ENCODE data around the gene MRC2. TPM values are rescaled to one million over a fixed set of nuclear protein-coding genes. Genes with fewer than 3 reads are reported as not detected.

MRC2 gene
- total RNA-seq, 1 donor from 2014 or later = 45.9 TPM

- peaks cover 3% of the 10 kb centered on the region for H3K36me3 ChIP-seq (ENCODE audit: control insufficient read depth, insufficient read depth, low read length)
- TF ChIP-seq, protein P1, sequence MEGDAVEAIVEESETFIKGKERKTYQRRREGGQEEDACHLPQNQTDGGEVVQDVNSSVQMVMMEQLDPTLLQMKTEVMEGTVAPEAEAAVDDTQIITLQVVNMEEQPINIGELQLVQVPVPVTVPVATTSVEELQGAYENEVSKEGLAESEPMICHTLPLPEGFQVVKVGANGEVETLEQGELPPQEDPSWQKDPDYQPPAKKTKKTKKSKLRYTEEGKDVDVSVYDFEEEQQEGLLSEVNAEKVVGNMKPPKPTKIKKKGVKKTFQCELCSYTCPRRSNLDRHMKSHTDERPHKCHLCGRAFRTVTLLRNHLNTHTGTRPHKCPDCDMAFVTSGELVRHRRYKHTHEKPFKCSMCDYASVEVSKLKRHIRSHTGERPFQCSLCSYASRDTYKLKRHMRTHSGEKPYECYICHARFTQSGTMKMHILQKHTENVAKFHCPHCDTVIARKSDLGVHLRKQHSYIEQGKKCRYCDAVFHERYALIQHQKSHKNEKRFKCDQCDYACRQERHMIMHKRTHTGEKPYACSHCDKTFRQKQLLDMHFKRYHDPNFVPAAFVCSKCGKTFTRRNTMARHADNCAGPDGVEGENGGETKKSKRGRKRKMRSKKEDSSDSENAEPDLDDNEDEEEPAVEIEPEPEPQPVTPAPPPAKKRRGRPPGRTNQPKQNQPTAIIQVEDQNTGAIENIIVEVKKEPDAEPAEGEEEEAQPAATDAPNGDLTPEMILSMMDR (IDR thresholded peaks at IDR 0.05; ENCODE audit: insufficient read depth, low read length, poor library complexity, severe bottlenecking) = no peak
- no peak for DNase-seq (ENCODE audit: low read depth)
These were observed 45.5 kb downstream of the MRC2 start for GRCh38 chr17:62672957-62673356.

GRCh38 chr17:62673614-62674362 lies 46.3 kb downstream of the MRC2 start:
- no peak overlapping the region for H3K4me3 ChIP-seq (ENCODE audit: low read depth, low read length)
- TF ChIP-seq, protein P1 (IDR thresholded peaks at IDR 0.05; ENCODE audit: insufficient read depth, low read length, poor library complexity, severe bottlenecking) = no peak
- no peaks in the 10 kb centered on the region for H3K27me3 ChIP-seq (ENCODE audit: control insufficient read depth, insufficient read depth, low read length)
- peaks cover 3% of the 10 kb centered on the region for H3K36me3 ChIP-seq (ENCODE audit: control insufficient read depth, insufficient read depth, low read length)
- no peak for DNase-seq (ENCODE audit: low read depth)

More at GRCh38 chr17:62672957-62673356, 45.5 kb downstream of the MRC2 start:
- Histone ChIP-seq H3K27me3 (ENCODE audit: control insufficient read depth, insufficient read depth, low read length) (no peaks in the 10 kb centered on the region), H3K4me3 (ENCODE audit: low read depth, low read length) (no peak overlapping the region)

- TF ChIP-seq, protein P1 (IDR thresholded peaks at IDR 0.05; ENCODE audit: insufficient read depth, low read length, poor library complexity, severe bottlenecking) = no peak
- Histone ChIP-seq H3K4me3 (ENCODE audit: low read depth, low read length) (no peak overlapping the region), H3K27me3 (ENCODE audit: control insufficient read depth, insufficient read depth, low read length) (no peaks in the 10 kb centered on the region), H3K36me3 (ENCODE audit: control insufficient read depth, insufficient read depth, low read length) (peaks cover 3% of the 10 kb centered on the region)
- DNase-seq (ENCODE audit: low read depth) = no peak
These were observed 46.9 kb downstream of the MRC2 start for GRCh38 chr17:62674363-62674739.

DNA sequence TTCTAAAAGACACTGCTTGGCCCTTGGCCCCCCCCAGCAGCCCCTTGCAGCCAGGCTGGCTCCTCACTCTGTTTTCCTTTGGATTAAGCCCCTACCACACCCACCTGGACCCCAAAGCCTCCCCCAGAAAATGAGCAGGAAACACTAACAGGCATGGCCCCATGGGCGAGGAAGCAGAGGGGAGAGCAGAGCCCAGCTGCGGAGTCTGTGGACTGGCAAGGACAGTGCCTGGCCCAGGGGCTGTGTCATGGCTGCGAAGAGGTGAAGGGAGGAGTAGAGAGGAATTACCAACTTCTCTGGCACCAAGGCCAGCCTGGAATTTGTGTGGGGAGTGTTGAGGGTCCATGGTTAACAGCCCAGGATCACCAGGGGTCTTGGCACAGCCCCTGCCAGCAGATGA lies 47.4 kb downstream of the MRC2 start:
- Histone ChIP-seq H3K4me3 (ENCODE audit: low read depth, low read length) (no peak overlapping the region), H3K27me3 (ENCODE audit: control insufficient read depth, insufficient read depth, low read length) (no peaks in the 10 kb centered on the region), H3K36me3 (ENCODE audit: control insufficient read depth, insufficient read depth, low read length) (peaks cover 3% of the 10 kb centered on the region)
- TF ChIP-seq, protein P1 (IDR thresholded peaks at IDR 0.05; ENCODE audit: insufficient read depth, low read length, poor library complexity, severe bottlenecking) = no peak
- no peak for DNase-seq (ENCODE audit: low read depth)

DNA sequence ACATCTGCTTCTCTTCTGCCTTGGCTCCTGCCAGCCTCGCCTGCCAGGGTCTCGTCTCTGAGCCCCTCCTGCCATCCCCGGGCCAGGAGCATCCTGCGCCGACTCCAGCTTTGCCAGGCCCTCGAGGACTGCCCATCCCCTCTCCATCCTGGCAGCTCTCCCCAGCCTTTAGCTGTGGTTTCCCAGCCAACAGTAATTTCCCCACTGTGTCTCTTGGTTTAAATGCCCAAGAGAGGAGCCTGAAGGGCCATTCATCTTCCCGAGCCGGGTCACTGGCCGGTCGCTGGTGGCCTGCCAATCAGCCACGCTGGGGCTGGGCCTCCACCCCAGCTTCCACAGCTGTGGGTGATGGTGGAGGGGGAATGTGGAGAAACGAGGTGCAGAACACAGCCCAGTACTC lies 47.8 kb downstream of the MRC2 start:
- H3K27me3 ChIP-seq (ENCODE audit: control insufficient read depth, insufficient read depth, low read length) = no peaks in the 10 kb centered on the region
- TF ChIP-seq, protein P1 (IDR thresholded peaks at IDR 0.05; ENCODE audit: insufficient read depth, low read length, poor library complexity, severe bottlenecking) = no peak

GRCh38 chr17:62675701-62676100 lies 48.2 kb downstream of the MRC2 start:
- Histone ChIP-seq H3K4me3 (ENCODE audit: low read depth, low read length) (no peak overlapping the region), H3K36me3 (ENCODE audit: control insufficient read depth, insufficient read depth, low read length) (peaks cover 3% of the 10 kb centered on the region), H3K27me3 (ENCODE audit: control insufficient read depth, insufficient read depth, low read length) (no peaks in the 10 kb centered on the region)
- TF ChIP-seq, protein P1 (IDR thresholded peaks at IDR 0.05; ENCODE audit: insufficient read depth, low read length, poor library complexity, severe bottlenecking) = no peak
- DNase-seq (ENCODE audit: low read depth) = no peak

More for the DNA sequence above, 47.8 kb downstream of the MRC2 start:
- no peak for DNase-seq (ENCODE audit: low read depth)
- Histone ChIP-seq H3K36me3 (ENCODE audit: control insufficient read depth, insufficient read depth, low read length) (peaks cover 3% of the 10 kb centered on the region), H3K4me3 (ENCODE audit: low read depth, low read length) (no peak overlapping the region)

All from kidney epithelial cell (primary cell).